Glutamatergic neuron (in vitro differentiated cells): ENCODE results near the gene OR51B5. TPM values are rescaled to one million over a fixed set of nuclear protein-coding genes. Genes with fewer than 3 reads are reported as not detected.

Experiments
- DNase-seq: peaks from one replicate; pipeline ENCODE4 v3.0.0; 2022
- H3K27ac Mint-ChIP-seq: one replicate; pipeline ENCODE4 v1.8.0; 2020; ENCODE audit warnings: mild to moderate bottlenecking, mixed read lengths, inconsistent platforms; ENCODE audit not compliant: unreplicated experiment
- H3K27me3 Mint-ChIP-seq: one replicate; pipeline ENCODE4 v1.8.0; 2020; ENCODE audit warnings: mild to moderate bottlenecking, moderate library complexity, mixed read lengths, inconsistent platforms; ENCODE audit not compliant: unreplicated experiment
- H3K36me3 Mint-ChIP-seq: one replicate; pipeline ENCODE4 v1.8.0; 2020; ENCODE audit warnings: mild to moderate bottlenecking, mixed read lengths, inconsistent platforms; ENCODE audit not compliant: unreplicated experiment
- H3K4me1 Mint-ChIP-seq: one replicate; pipeline ENCODE4 v1.8.0; 2020; ENCODE audit warnings: mild to moderate bottlenecking, low read depth, mixed read lengths, inconsistent platforms; ENCODE audit not compliant: unreplicated experiment
- H3K4me3 Mint-ChIP-seq: one replicate; pipeline ENCODE4 v1.8.0; 2020; ENCODE audit warnings: mild to moderate bottlenecking, mixed read lengths, inconsistent platforms; ENCODE audit not compliant: unreplicated experiment
- H3K9me3 Mint-ChIP-seq: one replicate; pipeline ENCODE4 v1.8.0; 2020; ENCODE audit warnings: mild to moderate bottlenecking, moderate library complexity, mixed read lengths, inconsistent platforms; ENCODE audit not compliant: unreplicated experiment
- long read RNA-seq: library from polyadenylated mRNA; unstranded; transcript quantifications from one replicate; pipeline ENCODE4 v2.0.0, GENCODE V29; 2020; ENCODE audit not compliant: unreplicated experiment
- total RNA-seq: library from RNA; stranded (reverse); fragmentation: NEBNext Ultra II Directional; extraction: Animal tissue kit (Norgen Biotek cat#: 25700); gene quantifications from one replicate; pipeline ENCODE4 v1.2.1, GENCODE V29; 2021; ENCODE audit not compliant: unreplicated experiment
- TF ChIP-seq, protein P1 (sequence below): fragments of 200-600 bp; sonication (generic); IDR thresholded peaks from one replicate; pipeline ENCODE4 v1.5.0; 2021; ENCODE audit not compliant: partially characterized antibody, unreplicated experiment

OR51B5 gene
- not detected for total RNA-seq
- long read RNA-seq = 0 reads

- H3K27ac Mint-ChIP-seq = no peak within 1 kb of the TSS
- no peak for DNase-seq
- TF ChIP-seq, protein P1, sequence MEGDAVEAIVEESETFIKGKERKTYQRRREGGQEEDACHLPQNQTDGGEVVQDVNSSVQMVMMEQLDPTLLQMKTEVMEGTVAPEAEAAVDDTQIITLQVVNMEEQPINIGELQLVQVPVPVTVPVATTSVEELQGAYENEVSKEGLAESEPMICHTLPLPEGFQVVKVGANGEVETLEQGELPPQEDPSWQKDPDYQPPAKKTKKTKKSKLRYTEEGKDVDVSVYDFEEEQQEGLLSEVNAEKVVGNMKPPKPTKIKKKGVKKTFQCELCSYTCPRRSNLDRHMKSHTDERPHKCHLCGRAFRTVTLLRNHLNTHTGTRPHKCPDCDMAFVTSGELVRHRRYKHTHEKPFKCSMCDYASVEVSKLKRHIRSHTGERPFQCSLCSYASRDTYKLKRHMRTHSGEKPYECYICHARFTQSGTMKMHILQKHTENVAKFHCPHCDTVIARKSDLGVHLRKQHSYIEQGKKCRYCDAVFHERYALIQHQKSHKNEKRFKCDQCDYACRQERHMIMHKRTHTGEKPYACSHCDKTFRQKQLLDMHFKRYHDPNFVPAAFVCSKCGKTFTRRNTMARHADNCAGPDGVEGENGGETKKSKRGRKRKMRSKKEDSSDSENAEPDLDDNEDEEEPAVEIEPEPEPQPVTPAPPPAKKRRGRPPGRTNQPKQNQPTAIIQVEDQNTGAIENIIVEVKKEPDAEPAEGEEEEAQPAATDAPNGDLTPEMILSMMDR = no peak
- no peaks in the 10 kb centered on the region for H3K27me3 Mint-ChIP-seq
- no peaks in the 10 kb centered on the region for H3K4me1 Mint-ChIP-seq
- no peak within 1 kb of the TSS for H3K4me3 Mint-ChIP-seq
- no peaks in the 10 kb centered on the region for H3K36me3 Mint-ChIP-seq
- no peaks in the 10 kb centered on the region for H3K9me3 Mint-ChIP-seq
Observed at GRCh38 chr11:5343474-5344335, at the start of gene OR51B5. Gene OR51B5, minus strand, starts transcription at chr11:5343524. Its CDS starts 0 bp downstream, at chr11:5343524.

GRCh38 chr11:5390210-5390609 lies 46.9 kb upstream of the OR51B5 start:
- TF ChIP-seq, protein P1 = no peak
- Mint-ChIP-seq H3K36me3 (no peaks in the 10 kb centered on the region), H3K4me3 (no peak overlapping the region), H3K27ac (no peak overlapping the region), H3K27me3 (peaks cover 2% of the 10 kb centered on the region), H3K4me1 (no peaks in the 10 kb centered on the region), H3K9me3 (no peaks in the 10 kb centered on the region)
- no peak for DNase-seq

DNA sequence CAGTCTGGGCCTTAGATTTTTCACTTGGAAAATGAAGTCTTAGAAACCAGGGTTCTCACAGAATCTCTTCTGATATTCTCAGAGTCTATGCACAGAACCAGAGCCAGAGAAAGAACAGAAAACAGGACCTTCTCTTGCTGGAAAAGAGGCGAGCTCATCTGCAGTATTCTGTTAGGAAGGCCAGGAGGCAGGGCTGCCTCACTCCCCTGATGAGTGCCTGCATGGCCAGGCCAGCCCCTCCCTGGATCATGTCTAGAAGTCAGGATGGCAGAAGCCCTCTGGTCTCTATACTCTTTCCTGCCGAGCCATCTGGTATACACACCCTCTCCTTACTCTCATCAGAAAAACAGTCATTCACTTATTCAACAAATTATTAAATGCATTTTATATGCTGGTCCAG lies 41.0 kb upstream of the OR51B5 start:
- H3K27ac Mint-ChIP-seq = no peak overlapping the region
- no peaks in the 10 kb centered on the region for H3K36me3 Mint-ChIP-seq
- H3K4me1 Mint-ChIP-seq = no peaks in the 10 kb centered on the region
- H3K9me3 Mint-ChIP-seq = no peaks in the 10 kb centered on the region
- H3K4me3 Mint-ChIP-seq = no peak overlapping the region
- peak; percentile 18 for DNase-seq
- TF ChIP-seq, protein P1 = no peak
- no peaks in the 10 kb centered on the region for H3K27me3 Mint-ChIP-seq

DNA sequence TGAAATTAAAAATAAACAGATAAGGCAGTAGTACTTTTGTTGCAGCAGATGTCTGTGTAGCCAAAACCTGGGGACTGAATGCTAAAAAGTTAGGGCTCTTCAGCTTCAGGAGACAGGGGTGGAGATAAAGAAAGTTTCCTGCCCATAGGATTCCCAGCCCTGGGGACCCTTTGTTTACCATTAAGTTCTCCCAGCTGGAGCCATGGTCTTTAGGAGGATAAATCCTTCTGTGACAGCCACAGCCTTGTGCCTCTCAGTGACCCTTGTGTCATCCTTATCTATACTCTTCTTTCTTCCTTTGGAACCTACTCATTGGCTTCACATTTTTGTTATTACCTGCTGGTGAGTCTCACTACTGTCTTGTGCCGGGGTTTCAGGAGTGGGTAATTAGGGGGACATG lies 40.3 kb upstream of the OR51B5 start, which contains the start of gene OR51M1:
Gene OR51M1, plus strand, starts transcription at position 237 of the 400 bp plus-strand sequence. CDS start 5,587 bp downstream, outside the sequence.
- no peaks in the 10 kb centered on the region for H3K36me3 Mint-ChIP-seq
- no peak for DNase-seq
- H3K4me1 Mint-ChIP-seq = no peaks in the 10 kb centered on the region
- H3K4me3 Mint-ChIP-seq = no peak within 1 kb of the TSS
- H3K27ac Mint-ChIP-seq = no peak within 1 kb of the TSS
- H3K27me3 Mint-ChIP-seq = no peaks in the 10 kb centered on the region
- TF ChIP-seq, protein P1 = no peak
- H3K9me3 Mint-ChIP-seq = no peaks in the 10 kb centered on the region

GRCh38 chr11:5380740-5381342 lies 37.5 kb upstream of the OR51B5 start:
- peak; percentile 69 for DNase-seq
- no peak overlapping the region for H3K27ac Mint-ChIP-seq
- no peak overlapping the region for H3K4me3 Mint-ChIP-seq
- H3K27me3 Mint-ChIP-seq = no peaks in the 10 kb centered on the region
- TF ChIP-seq, protein P1 = peak; percentile 89
- no peaks in the 10 kb centered on the region for H3K36me3 Mint-ChIP-seq
- H3K4me1 Mint-ChIP-seq = no peaks in the 10 kb centered on the region
- no peaks in the 10 kb centered on the region for H3K9me3 Mint-ChIP-seq
